ENCODE measurements around the gene IQSEC1. TPM values are rescaled to one million over a fixed set of nuclear protein-coding genes. Genes with fewer than 3 reads are reported as not detected.

The IQSEC1 gene
- total RNA-seq, 2 experiments from 2014 or later, result 19.0 to 21.4 TPM

GRCh38 chr3:12905316-12906071 lies 167.7 kb downstream of the IQSEC1 start:
- ChIA-PET POLR2A (no interaction called here), CTCF (interaction anchor here (2.2 kb wide), 1 partner anchor 14 kb away, joined by 6 read pairs; no protein-coding TSS in a partner anchor)

- POLR2A ChIA-PET, result no interaction called here
- CTCF ChIA-PET, result interaction anchor here (2.2 kb wide), 1 partner anchor 13 kb away, joined by 6 read pairs; no protein-coding TSS in a partner anchor
Measured at GRCh38 chr3:12904951-12905315, 168.3 kb downstream of the IQSEC1 start.

- POLR2A ChIA-PET, result no interaction called here
- CTCF ChIA-PET, result interaction anchor here (2.2 kb wide), 1 partner anchor 12 kb away, joined by 6 read pairs; no protein-coding TSS in a partner anchor
Measured at GRCh38 chr3:12903881-12904280, 169.3 kb downstream of the IQSEC1 start.

GRCh38 chr3:12903000-12903800 lies 170.0 kb downstream of the IQSEC1 start:
- ChIA-PET CTCF (interaction anchor here (2.2 kb wide), 1 partner anchor 11 kb away, joined by 6 read pairs; no protein-coding TSS in a partner anchor), POLR2A (no interaction called here)

DNA sequence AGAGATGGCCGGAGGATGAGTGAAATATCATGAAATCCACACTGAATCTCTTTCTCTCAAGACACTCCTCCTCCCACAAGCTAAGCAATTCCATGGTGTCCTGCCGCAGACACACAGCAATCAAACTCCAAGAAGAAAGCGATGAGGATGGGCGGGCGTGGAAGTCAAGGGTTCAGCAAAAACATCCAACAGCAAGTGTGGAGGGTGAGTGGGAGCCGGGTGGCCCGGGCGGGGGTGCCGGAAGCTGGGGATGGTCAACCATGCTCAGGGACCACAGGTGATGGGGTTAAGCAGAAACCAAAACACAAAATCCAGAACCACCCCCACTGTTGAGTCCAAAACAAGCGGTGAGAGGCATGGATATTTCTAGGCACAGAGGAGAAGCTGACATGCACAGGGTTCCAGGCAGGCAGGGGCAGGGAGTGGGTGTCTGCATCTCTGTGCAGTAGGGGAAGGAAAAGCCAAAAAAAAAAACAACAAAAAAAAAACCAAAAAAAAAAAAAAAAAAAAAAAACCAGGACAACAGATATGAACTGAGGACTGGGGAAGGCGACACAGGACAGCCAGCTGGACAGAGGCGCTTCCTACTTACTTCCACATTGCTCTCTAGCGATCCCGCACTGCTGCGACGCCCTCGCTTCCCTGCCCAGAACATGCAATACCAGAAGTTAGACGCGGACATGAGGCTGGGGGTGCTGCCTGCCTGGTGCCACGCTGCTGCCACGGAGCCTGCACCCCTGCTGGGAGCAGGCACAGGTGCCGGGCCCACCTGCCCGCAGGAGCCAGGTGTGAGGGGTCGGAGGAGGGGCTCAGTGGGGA lies 170.8 kb downstream of the IQSEC1 start:
- ChIA-PET POLR2A (no interaction called here), CTCF (no interaction called here)

- POLR2A ChIA-PET, result no interaction called here
- CTCF ChIA-PET, result interaction anchor here (0.9 kb wide), 1 partner anchor 34 kb away, joined by 3 read pairs; no protein-coding TSS in a partner anchor
Measured at GRCh38 chr3:12901623-12902045, 171.6 kb downstream of the IQSEC1 start.

GRCh38 chr3:12900885-12901411 lies 172.3 kb downstream of the IQSEC1 start:
- POLR2A ChIA-PET, result no interaction called here

GRCh38 chr3:12898965-12899755 lies 174.1 kb downstream of the IQSEC1 start:
- ChIA-PET POLR2A (no interaction called here), CTCF (no interaction called here)

More at GRCh38 chr3:12900885-12901411, 172.3 kb downstream of the IQSEC1 start:
- CTCF ChIA-PET, result interaction anchor here (0.9 kb wide), 1 partner anchor 33 kb away, joined by 3 read pairs; no protein-coding TSS in a partner anchor

GRCh38 chr3:12898290-12898964 lies 174.8 kb downstream of the IQSEC1 start:
- POLR2A ChIA-PET, result no interaction called here
- CTCF ChIA-PET, result no interaction called here

- CTCF ChIA-PET, result interaction anchor here (1.4 kb wide), 1 partner anchor 97 kb away, joined by 5 read pairs; no protein-coding TSS in a partner anchor
Measured at GRCh38 chr3:12897381-12898289, 175.6 kb downstream of the IQSEC1 start.

DNA sequence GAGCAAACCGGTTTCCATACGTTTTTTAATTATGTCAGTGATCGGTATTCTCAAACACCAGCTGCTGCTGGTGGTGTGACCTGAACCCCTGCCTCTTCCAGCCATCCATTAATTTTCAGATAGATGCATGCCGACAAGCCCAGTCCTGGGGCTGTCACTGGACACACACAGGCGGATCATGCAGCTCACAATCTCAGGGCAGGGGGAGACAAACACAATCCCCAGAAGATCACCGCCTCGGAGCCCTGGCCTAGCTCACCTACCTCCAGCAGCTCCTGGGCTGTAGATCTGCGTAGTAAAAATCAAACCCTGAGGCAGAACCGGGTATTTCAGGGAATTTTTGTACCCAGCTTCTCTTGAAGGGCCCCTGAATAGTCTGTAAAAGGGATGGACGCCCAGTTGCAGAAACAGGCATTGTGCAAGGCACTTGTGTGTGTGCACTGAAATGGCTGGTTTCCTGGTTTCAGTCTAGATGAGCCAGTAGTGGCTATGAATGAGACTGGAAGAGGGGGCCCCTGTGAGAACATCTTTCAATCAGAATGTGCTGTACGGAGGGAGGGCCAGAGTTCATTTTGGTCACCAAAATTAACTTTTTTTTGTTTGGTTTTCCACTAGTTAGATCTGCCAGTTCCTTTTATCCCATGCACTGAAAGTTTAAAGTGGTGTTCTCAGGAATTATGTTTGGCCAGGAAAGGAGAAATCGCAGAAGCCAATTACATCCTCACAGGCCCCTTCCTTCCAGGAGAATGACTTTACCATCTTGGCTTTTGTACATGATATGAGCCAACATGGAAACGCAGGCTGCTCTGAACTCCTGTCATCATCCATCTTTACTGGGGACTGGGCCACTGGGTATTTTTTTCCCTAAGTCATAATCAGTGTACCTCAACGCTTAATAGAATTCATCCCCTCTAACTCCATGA lies 176.9 kb downstream of the IQSEC1 start:
- POLR2A ChIA-PET, result no interaction called here

More at GRCh38 chr3:12897381-12898289, 175.6 kb downstream of the IQSEC1 start:
- POLR2A ChIA-PET, result no interaction called here

GRCh38 chr3:12895391-12896062 lies 177.7 kb downstream of the IQSEC1 start:
- POLR2A ChIA-PET, result no interaction called here
- CTCF ChIA-PET, result no interaction called here

More for the DNA sequence above, 176.9 kb downstream of the IQSEC1 start:
- CTCF ChIA-PET, result interaction anchor here (1.4 kb wide), 1 partner anchor 99 kb away, joined by 5 read pairs; no protein-coding TSS in a partner anchor

GRCh38 chr3:12894629-12895028 lies 178.6 kb downstream of the IQSEC1 start:
- POLR2A ChIA-PET, result no interaction called here
- CTCF ChIA-PET, result no interaction called here

GRCh38 chr3:12893852-12894251 lies 179.4 kb downstream of the IQSEC1 start:
- POLR2A ChIA-PET, result no interaction called here

DNA sequence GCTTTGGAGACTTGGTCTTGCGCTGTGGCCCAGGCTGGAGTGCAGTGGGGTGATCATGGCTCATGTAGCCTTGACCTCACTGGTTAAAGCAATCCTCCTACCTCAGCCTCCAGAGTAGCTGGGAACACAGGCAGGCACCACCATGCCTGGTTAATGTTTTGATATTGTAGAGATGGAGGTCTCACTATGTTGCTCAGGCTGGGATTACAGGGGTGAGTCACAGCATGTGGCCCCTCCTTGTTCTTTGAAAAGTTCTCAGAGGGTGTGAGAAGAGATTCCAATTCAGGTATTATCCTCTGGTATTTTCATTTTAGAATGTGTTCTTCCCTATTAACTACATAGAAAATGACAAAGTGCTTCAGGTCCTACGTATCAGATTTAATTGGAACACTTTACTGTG lies 180.0 kb downstream of the IQSEC1 start:
- POLR2A ChIA-PET, result no interaction called here
- CTCF ChIA-PET, result interaction anchor here (1.0 to 1.3 kb wide), 3 partner anchors 83 to 106 kb away, joined by 3 to 4 read pairs (median 3); no protein-coding TSS in a partner anchor

More at GRCh38 chr3:12893852-12894251, 179.4 kb downstream of the IQSEC1 start:
- CTCF ChIA-PET, result interaction anchor here (1.0 to 1.3 kb wide), 3 partner anchors 84 to 107 kb away, joined by 3 to 4 read pairs (median 3); no protein-coding TSS in a partner anchor

Data from activated CD8-positive, alpha-beta memory T cell treated with anti-CD3 and anti-CD28 coated beads for 36 hours (primary cell).